CD4-positive, alpha-beta T cell treated with Interleukin-17A for 4 hours (primary cell): ENCODE data around the gene TMEM245.

ENCODE experiments used
- DNase-seq: peaks from one replicate; pipeline ENCODE4 v3.0.0-alpha.2; 2020; ENCODE audit warnings: mixed read lengths

Gene TMEM245

GRCh38 chr9:109119439-109120203, at the start of gene TMEM245:
TMEM245 (minus strand) TSS chr9:109119947; CDS start chr9:109119913, 34 bp downstream.
- peak; percentile 95 for DNase-seq

GRCh38 chr9:109168170-109168569, 48.4 kb upstream of the TMEM245 start:
- no peak for DNase-seq

- no peak for DNase-seq
These were observed 48.0 kb upstream of the TMEM245 start for GRCh38 chr9:109167716-109168115.

GRCh38 chr9:109166771-109167601, 47.2 kb upstream of the TMEM245 start, which contains the start of gene FRRS1L:
FRRS1L (minus strand) TSS chr9:109167249; CDS start chr9:109167138, 111 bp downstream.
- DNase-seq, result no peak

- DNase-seq, result no peak
These were observed 46.5 kb upstream of the TMEM245 start for GRCh38 chr9:109166171-109166770.

- no peak for DNase-seq
These were observed 44.3 kb upstream of the TMEM245 start for GRCh38 chr9:109164042-109164441.

GRCh38 chr9:109163194-109163593, 43.4 kb upstream of the TMEM245 start:
- DNase-seq, result no peak

- no peak for DNase-seq
These were observed 42.9 kb upstream of the TMEM245 start for GRCh38 chr9:109162677-109163076.

GRCh38 chr9:109161471-109161870, 41.7 kb upstream of the TMEM245 start:
- no peak for DNase-seq

GRCh38 chr9:109159583-109159982, 39.8 kb upstream of the TMEM245 start:
- DNase-seq, result no peak

GRCh38 chr9:109158651-109159050, 38.9 kb upstream of the TMEM245 start:
- DNase-seq, result no peak

- DNase-seq, result no peak
These were observed 37.0 kb upstream of the TMEM245 start for GRCh38 chr9:109156708-109157107.

GRCh38 chr9:109150925-109151545, 31.3 kb upstream of the TMEM245 start:
- DNase-seq, result no peak

- DNase-seq, result no peak
These were observed 30.0 kb upstream of the TMEM245 start for GRCh38 chr9:109149722-109150121.

GRCh38 chr9:109149089-109149488, 29.3 kb upstream of the TMEM245 start:
- no peak for DNase-seq

GRCh38 chr9:109145051-109145450, 25.3 kb upstream of the TMEM245 start:
- no peak for DNase-seq

- DNase-seq, result no peak
These were observed 24.3 kb upstream of the TMEM245 start for GRCh38 chr9:109143881-109144562.

- no peak for DNase-seq
These were observed 21.6 kb upstream of the TMEM245 start for GRCh38 chr9:109141375-109141774.

GRCh38 chr9:109139851-109140250, 20.1 kb upstream of the TMEM245 start:
- no peak for DNase-seq

- DNase-seq, result no peak
These were observed 18.7 kb upstream of the TMEM245 start for GRCh38 chr9:109138421-109138820.

- DNase-seq, result no peak
These were observed 14.4 kb upstream of the TMEM245 start for GRCh38 chr9:109134167-109134578.

- DNase-seq, result no peak
These were observed 13.8 kb upstream of the TMEM245 start for GRCh38 chr9:109133533-109133932.
